Lung (tissue), 12 donors: ENCODE data around the gene PLEKHF1. TPM values are rescaled to one million over a fixed set of nuclear protein-coding genes. Genes with fewer than 3 reads are reported as not detected.

ENCODE experiments used
- ATAC-seq: fragments of 200-7000 bp; cut with Tn5 transposase; one replicate; pipeline ENCODE4 v1.9.1; 2020; ENCODE audit warnings: moderate number of reproducible peaks; ENCODE audit not compliant: insufficient read depth, low FRiP score
- DNase-seq, 3 donors: peaks; one replicate each; pipeline ENCODE4 v3.0.0-alpha.2; 2013 to 2017
- H3K27ac ChIP-seq, 2 donors: one replicate each; pipeline ENCODE4 v1.5.1; 2013; ENCODE audit warnings: mild to moderate bottlenecking in 2 of 2, moderate library complexity in 2 of 2, control low read depth in 1 of 2, inconsistent platforms in 1 of 2, low read depth in 1 of 2, low read length in 1 of 2
- H3K27me3 ChIP-seq, 3 donors: one replicate each; pipeline ENCODE4 v1.5.1; 2013; ENCODE audit warnings: low read length in 2 of 3; ENCODE audit not compliant: control insufficient read depth in 3 of 3, insufficient read depth in 3 of 3
- H3K36me3 ChIP-seq, 4 donors: one replicate each; pipeline ENCODE4 v1.5.1; 2013; ENCODE audit warnings: low read length in 4 of 4, mild to moderate bottlenecking in 1 of 4, moderate library complexity in 1 of 4; ENCODE audit not compliant: control insufficient read depth in 4 of 4, insufficient read depth in 4 of 4
- H3K4me1 ChIP-seq, 5 donors: one replicate each; pipeline ENCODE4 v1.5.1; 2013; ENCODE audit warnings: low read length in 5 of 5, mild to moderate bottlenecking in 2 of 5, moderate library complexity in 1 of 5; ENCODE audit not compliant: control insufficient read depth in 5 of 5, insufficient read depth in 5 of 5
- H3K4me3 ChIP-seq: one replicate; pipeline ENCODE4 v1.5.1; 2013; ENCODE audit warnings: mild to moderate bottlenecking, control low read depth, moderate library complexity
- H3K9ac ChIP-seq, 2 donors: one replicate each; pipeline ENCODE4 v1.5.1; 2013; ENCODE audit warnings: low read length in 2 of 2, control low read depth in 1 of 2; ENCODE audit not compliant: insufficient read depth in 1 of 2
- H3K9me3 ChIP-seq, 4 donors: one replicate each; pipeline ENCODE4 v1.5.1; 2013; ENCODE audit warnings: low read length in 3 of 4, mild to moderate bottlenecking in 1 of 4, moderate library complexity in 1 of 4; ENCODE audit not compliant: control insufficient read depth in 4 of 4, insufficient read depth in 3 of 4
- WGBS, 2 donors: extraction: QIAGEN DNeasy Blood & Tissue Kit; methylation state at CpG; one replicate each; pipeline ENCODE4 v1.1.7; 2013; 5-methylcytosine and 5-hydroxymethylcytosine counted together
- polyA plus RNA-seq, 2 donors: library from polyadenylated mRNA; stranded (reverse); fragments of 200-250 nt; gene quantifications; one replicate each; pipeline ENCODE4 v1.2.1, GENCODE V29; 2013
- total RNA-seq, 2 donors: library from RNA; depleted of rRNA in 1 of 2; stranded (reverse); fragments of >200 nt in 1 of 2; gene quantifications; one replicate each; pipeline ENCODE4 v1.2.1, GENCODE V29; 2014 to 2021
- TF ChIP-seq, protein P1 (sequence below): IDR thresholded peaks from 2 replicates; pipeline ENCODE4 v1.5.1; 2012; ENCODE audit warnings: mild to moderate bottlenecking; ENCODE audit errors: control extremely low read depth, extremely low read depth
- donor health status: control.
- donor health status: control.
- donor health status: Bipolar disorder and iron deficiency.
- donor health status: healthy.
- donor health status: DM: yes; HTN: yes; CAD: no.

The PLEKHF1 gene
- total and polyA plus RNA-seq, 4 donors: 5.7 to 13.2 (median 10.4) TPM

DNA sequence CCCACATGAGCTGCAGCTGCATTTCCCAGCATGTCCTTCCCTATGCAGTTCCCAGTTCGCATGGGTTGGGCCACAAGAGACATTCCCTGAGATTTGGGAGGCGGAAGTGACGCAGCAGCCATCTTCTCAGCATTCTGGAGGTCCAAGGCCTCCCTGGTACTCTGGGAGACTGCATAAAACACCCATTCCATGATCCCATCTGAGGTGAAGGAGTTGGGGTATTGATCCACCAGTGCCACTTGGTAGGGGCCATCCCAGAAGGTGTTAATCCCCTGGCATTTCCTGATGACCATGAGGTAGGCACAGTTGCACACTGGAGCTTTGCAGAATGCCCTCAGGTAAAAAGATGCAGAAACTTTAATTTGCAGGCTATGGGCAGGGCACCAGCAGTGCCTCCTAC is 33.8 kb upstream of the PLEKHF1 start:
- no peak for DNase-seq
- WGBS, 2 donors: 89 to 94% methylated on average over 3 of the region's 3 CpGs
- no peak overlapping the region for H3K27ac ChIP-seq
- no peak overlapping the region for H3K4me3 ChIP-seq
- TF ChIP-seq, protein P1, sequence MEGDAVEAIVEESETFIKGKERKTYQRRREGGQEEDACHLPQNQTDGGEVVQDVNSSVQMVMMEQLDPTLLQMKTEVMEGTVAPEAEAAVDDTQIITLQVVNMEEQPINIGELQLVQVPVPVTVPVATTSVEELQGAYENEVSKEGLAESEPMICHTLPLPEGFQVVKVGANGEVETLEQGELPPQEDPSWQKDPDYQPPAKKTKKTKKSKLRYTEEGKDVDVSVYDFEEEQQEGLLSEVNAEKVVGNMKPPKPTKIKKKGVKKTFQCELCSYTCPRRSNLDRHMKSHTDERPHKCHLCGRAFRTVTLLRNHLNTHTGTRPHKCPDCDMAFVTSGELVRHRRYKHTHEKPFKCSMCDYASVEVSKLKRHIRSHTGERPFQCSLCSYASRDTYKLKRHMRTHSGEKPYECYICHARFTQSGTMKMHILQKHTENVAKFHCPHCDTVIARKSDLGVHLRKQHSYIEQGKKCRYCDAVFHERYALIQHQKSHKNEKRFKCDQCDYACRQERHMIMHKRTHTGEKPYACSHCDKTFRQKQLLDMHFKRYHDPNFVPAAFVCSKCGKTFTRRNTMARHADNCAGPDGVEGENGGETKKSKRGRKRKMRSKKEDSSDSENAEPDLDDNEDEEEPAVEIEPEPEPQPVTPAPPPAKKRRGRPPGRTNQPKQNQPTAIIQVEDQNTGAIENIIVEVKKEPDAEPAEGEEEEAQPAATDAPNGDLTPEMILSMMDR: no peak
- H3K27me3 ChIP-seq: peaks cover 0 to 3% (median 0%) of the 10 kb centered on the region in 3 donors
- H3K9ac ChIP-seq: no peak overlapping the region
- no peaks in the 10 kb centered on the region for H3K9me3 ChIP-seq
- ATAC-seq: no peak
- H3K4me1 ChIP-seq: no peaks in the 10 kb centered on the region
- no peaks in the 10 kb centered on the region for H3K36me3 ChIP-seq

DNA sequence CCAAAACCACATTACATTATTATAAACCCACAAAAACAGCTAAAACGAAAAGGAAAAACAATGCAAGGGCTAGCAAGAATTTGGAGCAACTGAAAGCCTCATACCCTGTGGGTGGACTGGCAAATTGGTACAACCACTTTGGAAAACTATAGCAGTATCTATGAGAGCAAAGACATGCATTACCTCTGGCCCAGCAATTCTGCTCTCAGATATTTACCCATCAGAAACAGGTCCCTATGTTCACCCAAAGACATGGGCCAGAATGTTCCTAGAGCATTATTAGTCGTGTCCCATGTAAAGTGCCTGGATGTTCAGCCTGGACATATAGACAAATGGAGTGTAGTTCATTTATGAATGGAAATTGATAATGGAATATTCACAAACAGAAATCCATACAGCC is 31.3 kb upstream of the PLEKHF1 start:
- WGBS, 2 donors: 82 to 84% methylated on average over 2 of the region's 2 CpGs
- Histone ChIP-seq H3K9ac (no peak overlapping the region), H3K27me3 (peaks cover 0 to 3% (median 0%) of the 10 kb centered on the region in 3 donors), H3K4me3 (no peak overlapping the region), H3K9me3 (no peaks in the 10 kb centered on the region), H3K27ac (no peak overlapping the region), H3K36me3 (no peaks in the 10 kb centered on the region), H3K4me1 (no peaks in the 10 kb centered on the region)
- TF ChIP-seq, protein P1: no peak
- ATAC-seq (no peak), DNase-seq (no peak)

DNA sequence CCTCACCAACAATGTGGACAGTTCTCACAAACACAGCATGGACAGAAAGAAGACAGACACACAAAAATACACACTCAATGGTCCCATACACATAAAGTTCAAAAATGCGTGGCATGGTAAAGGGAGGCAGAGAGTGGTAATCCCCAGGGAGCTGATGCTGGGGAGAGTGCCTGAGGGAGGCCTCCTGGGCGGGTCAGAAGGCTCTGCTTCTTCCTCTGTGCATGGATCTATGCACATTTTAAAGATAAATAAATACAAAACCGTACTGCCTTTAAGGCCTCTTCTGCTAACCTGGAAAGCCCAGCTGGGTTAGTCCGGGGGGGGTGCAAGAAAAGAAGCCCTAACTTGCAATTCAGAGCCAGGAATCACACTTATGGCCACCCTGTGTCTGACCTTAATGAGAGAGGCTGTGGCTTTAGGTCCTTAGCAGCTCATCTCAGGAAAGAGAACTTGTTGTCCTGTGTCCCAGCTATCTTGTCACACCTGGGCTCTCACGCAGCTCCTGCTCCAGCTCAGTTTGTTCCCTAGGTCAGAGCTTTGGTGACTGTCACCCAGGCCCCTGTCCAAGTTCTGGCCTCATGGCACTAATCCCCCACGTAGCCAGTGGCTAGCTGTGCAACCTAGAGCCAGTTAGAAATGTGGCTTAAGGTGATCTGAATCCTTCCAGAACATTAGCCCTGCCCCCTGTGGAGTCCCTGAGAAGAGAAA is 30.7 kb upstream of the PLEKHF1 start:
- Histone ChIP-seq H3K27me3 (peaks cover 0 to 3% (median 0%) of the 10 kb centered on the region in 3 donors), H3K9me3 (no peaks in the 10 kb centered on the region), H3K4me3 (no peak overlapping the region), H3K27ac (no peak overlapping the region), H3K36me3 (no peaks in the 10 kb centered on the region), H3K4me1 (no peaks in the 10 kb centered on the region), H3K9ac (no peak overlapping the region)
- DNase-seq (no peak), ATAC-seq (no peak)
- TF ChIP-seq, protein P1: no peak
- 72% methylated on average over 6 of the region's 6 CpGs for WGBS, 2 donors

DNA sequence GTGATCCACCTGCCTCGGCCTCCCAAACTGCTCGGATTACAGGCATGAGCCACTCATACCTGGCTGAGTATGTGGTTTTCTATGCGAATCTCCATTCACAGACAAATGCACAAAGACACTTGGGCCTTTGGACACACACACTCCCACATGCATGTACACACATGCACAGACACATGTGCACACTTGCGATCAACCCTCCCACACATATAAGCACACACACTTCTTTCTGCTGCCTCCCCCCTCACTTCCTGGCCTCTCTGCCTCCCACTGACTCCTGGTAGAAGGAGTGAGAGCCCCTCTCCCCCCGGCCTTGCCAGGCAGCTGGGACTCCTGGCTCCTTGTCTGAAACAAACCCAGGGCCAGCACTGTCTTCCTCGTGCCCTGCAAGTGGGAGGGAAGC is 29.3 kb upstream of the PLEKHF1 start:
- Histone ChIP-seq H3K9me3 (no peaks in the 10 kb centered on the region), H3K4me3 (no peak overlapping the region), H3K36me3 (no peaks in the 10 kb centered on the region), H3K27ac (no peak overlapping the region), H3K4me1 (no peaks in the 10 kb centered on the region), H3K9ac (no peak overlapping the region), H3K27me3 (peaks cover 0 to 3% (median 0%) of the 10 kb centered on the region in 3 donors)
- WGBS, 2 donors: 79 to 90% methylated on average over 6 of the region's 6 CpGs
- TF ChIP-seq, protein P1: no peak
- no peak for DNase-seq
- no peak for ATAC-seq
